ENCODE measurements around the gene KAZN.

GRCh38 chr1:14672005-14672404 lies 73.5 kb downstream of the KAZN start:
- TF ChIP-seq POLR2A (IDR thresholded peaks at IDR 0.05; ENCODE audit: control extremely low read depth in 1 of 2, low read depth in 2 of 2, low read length in 2 of 2) (no peak), GABPA (IDR thresholded peaks at IDR 0.05; ENCODE audit: borderline replicate concordance, insufficient read depth, low read length) (no peak), GTF2F1 (IDR thresholded peaks at IDR 0.05; ENCODE audit: borderline replicate concordance, low read depth, low read length) (no peak), POLR2AphosphoS5 (IDR thresholded peaks at IDR 0.05; ENCODE audit: low read depth, low read length) (no peak), POU5F1 (IDR thresholded peaks at IDR 0.05; ENCODE audit: low read depth, low read length) (no peak), CTCF (IDR thresholded peaks at IDR 0.05; ENCODE audit: control extremely low read depth in 1 of 3, insufficient read depth in 1 of 3, low read depth in 1 of 3, low read length in 3 of 3) (no peak), CEBPB (IDR thresholded peaks at IDR 0.05; ENCODE audit: low read depth, low read length) (no peak), CREB1 (IDR thresholded peaks at IDR 0.05) (no peak), SIX5 (IDR thresholded peaks at IDR 0.05; ENCODE audit: low read depth, low read length) (no peak), EP300 (IDR thresholded peaks at IDR 0.05; ENCODE audit: borderline replicate concordance in 1 of 2, low read depth in 2 of 2, low read length in 2 of 2) (no peak), TAF1 (IDR thresholded peaks at IDR 0.05; ENCODE audit: low read depth, low read length) (no peak)
